IMR-90 (cell line): Measurements from ENCODE around the gene GAS7. TPM values are rescaled to one million over a fixed set of nuclear protein-coding genes. Genes with fewer than 3 reads are reported as not detected.

Experiments used
- ATAC-seq: fragments of 200-7000 bp; cut with Tn5 transposase; 2 replicates; pipeline ENCODE4 v1.9.1; 2020; ENCODE audit warnings: low read depth, mild to moderate bottlenecking, moderate library complexity
- BruUV-seq: library from RNA; stranded (reverse); fragments of 400-500 nt; replicated peaks from 2 replicates; lab custom pipeline; 2021; lab: Mats Ljungman, UMichigan
- CTCF ChIA-PET: fragments of 300-600 bp; formaldehyde crosslinking; extraction: SDS; loops from one replicate; lab custom pipeline; 2021; ENCODE audit warnings: antibody characterized with exemption; lab: Yijun Ruan, JAX
- POLR2A ChIA-PET: fragments of 300-600 bp; sonication (Branson Sonifier 250); formaldehyde crosslinking; loops from one replicate; lab custom pipeline; 2022; ENCODE audit warnings: antibody characterized with exemption; ENCODE audit not compliant: unreplicated experiment; lab: Charles Lee
- DNase-seq: peaks from one replicate; pipeline ENCODE4 v3.0.0; 2013
- H2AFZ ChIP-seq: replicated peaks from 2 replicates; pipeline ENCODE3; 2013; ENCODE audit warnings: low read length, mild to moderate bottlenecking; ENCODE audit not compliant: poor library complexity
- H2AK5ac ChIP-seq: 2 replicates; pipeline ENCODE4 v1.6.1; 2013; ENCODE audit warnings: low read depth, low read length, inconsistent platforms
- H2AK9ac ChIP-seq: replicated peaks from 2 replicates; pipeline ENCODE3; 2013; ENCODE audit warnings: mild to moderate bottlenecking, low read depth, low read length, moderate library complexity; ENCODE audit not compliant: poor library complexity
- H2BK120ac ChIP-seq: 2 replicates; pipeline ENCODE4 v1.6.1; 2013; ENCODE audit warnings: low read depth, low read length, inconsistent platforms
- H2BK15ac ChIP-seq: 3 replicates; pipeline ENCODE4 v1.6.1; 2013; ENCODE audit warnings: low read depth, low read length, inconsistent platforms
- H2BK20ac ChIP-seq: 2 replicates; pipeline ENCODE4 v1.6.1; 2013; ENCODE audit warnings: low read depth, mild to moderate bottlenecking, inconsistent platforms, low read length, moderate library complexity
- H2BK5ac ChIP-seq: 2 replicates; pipeline ENCODE4 v1.6.1; 2013; ENCODE audit warnings: mild to moderate bottlenecking, low read depth, low read length, inconsistent platforms; ENCODE audit not compliant: poor library complexity, severe bottlenecking
- H3K14ac ChIP-seq: replicated peaks from 2 replicates; pipeline ENCODE4 v1.6.1; 2013; ENCODE audit warnings: low read depth, low read length, inconsistent platforms
- H3K18ac ChIP-seq: 2 replicates; pipeline ENCODE4 v1.6.1; 2013; ENCODE audit warnings: low read depth, low read length, control low read depth
- H3K23ac ChIP-seq: 2 replicates; pipeline ENCODE4 v1.6.1; 2013; ENCODE audit warnings: low read depth, low read length, inconsistent platforms
- H3K27ac ChIP-seq: 2 replicates; pipeline ENCODE4 v1.5.1; 2013; ENCODE audit warnings: mild to moderate bottlenecking, control low read depth, low read length; ENCODE audit not compliant: insufficient read depth
- H3K27me3 ChIP-seq: 2 replicates; pipeline ENCODE4 v1.6.1; 2013; ENCODE audit warnings: low read length; ENCODE audit not compliant: control insufficient read depth, insufficient read depth
- H3K36me3 ChIP-seq: 2 replicates; pipeline ENCODE4 v1.6.1; 2013; ENCODE audit warnings: low read length, mixed read lengths; ENCODE audit not compliant: control insufficient read depth, insufficient read depth
- H3K4ac ChIP-seq: 2 replicates; pipeline ENCODE4 v1.6.1; 2013; ENCODE audit warnings: low read depth, low read length, inconsistent platforms
- H3K4me1 ChIP-seq: 2 replicates; pipeline ENCODE4 v1.6.1; 2013; ENCODE audit warnings: low read length, mixed read lengths; ENCODE audit not compliant: control insufficient read depth, insufficient read depth
- H3K4me2 ChIP-seq: 2 replicates; pipeline ENCODE4 v1.6.1; 2013; ENCODE audit warnings: low read depth, mild to moderate bottlenecking, control low read depth, low read length, moderate library complexity
- H3K4me3 ChIP-seq: 2 replicates; pipeline ENCODE4 v1.5.1; 2013; ENCODE audit warnings: low read depth, mild to moderate bottlenecking, control low read depth, low read length, moderate library complexity; ENCODE audit not compliant: insufficient read depth
- H3K56ac ChIP-seq: 2 replicates; pipeline ENCODE4 v1.6.1; 2013; ENCODE audit warnings: low read length, inconsistent platforms; ENCODE audit not compliant: insufficient read depth; ENCODE audit errors: extremely low read depth
- H3K79me1 ChIP-seq, 2 experiments: 2 replicates each; pipeline ENCODE4 v1.6.1; 2013; ENCODE audit warnings: low read length in 2 of 2, inconsistent platforms in 1 of 2, low read depth in 1 of 2
- H3K9ac ChIP-seq: 2 replicates; pipeline ENCODE4 v1.6.1; 2013; ENCODE audit warnings: low read depth, low read length, control low read depth
- H3K9me1 ChIP-seq: 2 replicates; pipeline ENCODE4 v1.6.1; 2013; ENCODE audit warnings: low read length, inconsistent platforms; ENCODE audit not compliant: insufficient read depth
- H3K9me3 ChIP-seq: 2 replicates; pipeline ENCODE4 v1.6.1; 2013; ENCODE audit warnings: low read length; ENCODE audit not compliant: control insufficient read depth, insufficient read depth
- H4K20me1 ChIP-seq: 2 replicates; pipeline ENCODE4 v1.6.1; 2013; ENCODE audit warnings: low read length, inconsistent platforms; ENCODE audit not compliant: insufficient read depth
- H4K5ac ChIP-seq: 2 replicates; pipeline ENCODE4 v1.6.1; 2013; ENCODE audit warnings: mild to moderate bottlenecking, low read depth, low read length, control low read depth
- H4K8ac ChIP-seq, 2 experiments: 2 replicates each; pipeline ENCODE4 v1.6.1; 2013; ENCODE audit warnings: low read depth in 2 of 2, low read length in 2 of 2, control low read depth in 1 of 2, inconsistent platforms in 1 of 2
- H4K91ac ChIP-seq: 2 replicates; pipeline ENCODE4 v1.6.1; 2013; ENCODE audit warnings: low read depth, low read length, inconsistent platforms; ENCODE audit not compliant: insufficient read depth
- BHLHE40 ChIP-seq: fragments of 150-350 bp; IDR thresholded peaks from 2 replicates; pipeline ENCODE4 v1.6.1; 2016; ENCODE audit warnings: mild to moderate bottlenecking, low read depth, low read length
- CEBPB ChIP-seq: IDR thresholded peaks from 2 replicates; pipeline ENCODE4 v1.6.1; 2012; ENCODE audit warnings: low read depth, low read length, improper control_type of control experiment
- CHD1 ChIP-seq: IDR thresholded peaks from 2 replicates; pipeline ENCODE4 v1.6.1; 2012; ENCODE audit warnings: low read depth, low read length, improper control_type of control experiment
- ELK1 ChIP-seq: fragments of 150-350 bp; IDR thresholded peaks from 2 replicates; pipeline ENCODE4 v1.6.1; 2016; ENCODE audit warnings: low read depth, mild to moderate bottlenecking, low read length, moderate library complexity, borderline replicate concordance
- FOS ChIP-seq: fragments of 150-350 bp; IDR thresholded peaks from 2 replicates; pipeline ENCODE4 v1.6.1; 2016; ENCODE audit warnings: low read depth, low read length
- MAFK ChIP-seq: IDR thresholded peaks from 2 replicates; pipeline ENCODE4 v1.6.1; 2012; ENCODE audit warnings: low read depth, low read length, improper control_type of control experiment
- MAZ ChIP-seq: IDR thresholded peaks from 2 replicates; pipeline ENCODE4 v1.6.1; 2012; ENCODE audit warnings: low read depth, mild to moderate bottlenecking, low read length, improper control_type of control experiment, moderate library complexity, borderline replicate concordance
- MXI1 ChIP-seq: IDR thresholded peaks from 2 replicates; pipeline ENCODE4 v1.6.1; 2012; ENCODE audit warnings: low read depth, mild to moderate bottlenecking, low read length, moderate library complexity, borderline replicate concordance
- NFE2L2 ChIP-seq: fragments of 150-350 bp; IDR thresholded peaks from 2 replicates; pipeline ENCODE4 v1.6.1; 2016; ENCODE audit warnings: low read depth, mild to moderate bottlenecking, low read length
- POLR2A ChIP-seq: IDR thresholded peaks from 2 replicates; pipeline ENCODE4 v1.6.1; 2012; ENCODE audit warnings: mild to moderate bottlenecking, low read depth, low read length
- RAD21 ChIP-seq: IDR thresholded peaks from 2 replicates; pipeline ENCODE4 v1.6.1; 2012; ENCODE audit warnings: low read length, improper control_type of control experiment
- RCOR1 ChIP-seq: IDR thresholded peaks from 2 replicates; pipeline ENCODE4 v1.6.1; 2012; ENCODE audit warnings: mild to moderate bottlenecking, low read length, improper control_type of control experiment; ENCODE audit not compliant: insufficient replicate concordance
- RFX5 ChIP-seq: IDR thresholded peaks from 2 replicates; pipeline ENCODE4 v1.8.0; 2012; ENCODE audit warnings: low read depth, mild to moderate bottlenecking, low read length, moderate library complexity
- SMC3 ChIP-seq: fragments of 150-350 bp; IDR thresholded peaks from 2 replicates; pipeline ENCODE4 v1.6.1; 2016; ENCODE audit warnings: low read depth, mild to moderate bottlenecking, antibody characterized with exemption, low read length, moderate library complexity
- USF2 ChIP-seq: fragments of 150-350 bp; IDR thresholded peaks from 2 replicates; pipeline ENCODE4 v1.6.1; 2017; ENCODE audit warnings: mild to moderate bottlenecking, antibody characterized with exemption, low read length, low read depth
- WGBS, 2 experiments: methylation state at CpG; one replicate each; pipeline versions ENCODE4 v1.1.5 to v1.1.7; 2013; ENCODE audit warnings: missing lambda C conversion rate in 2 of 2; ENCODE audit not compliant: insufficient read length in 1 of 2; ENCODE audit errors: extremely low coverage in 2 of 2; 5-methylcytosine and 5-hydroxymethylcytosine counted together
- dilution Hi-C: fragments of 300-500 bp; cut with HindIII; formaldehyde crosslinking; loops from one replicate; pipeline ENCODE4 v1.14.3; 2018; ENCODE audit warnings: low sequenced_read_pairs; ENCODE audit not compliant: unreplicated experiment
- in situ Hi-C: fragments of 300-500 bp; cut with MboI; formaldehyde crosslinking; loops from 3 replicates; pipeline ENCODE4 v1.14.3; 2019; ENCODE audit warnings: low sequenced_read_pairs, inconsistent platforms, mixed read lengths
- intact Hi-C: fragments of 100-400 bp; cut with micrococcal nuclease; formaldehyde crosslinking; loops from 2 replicates; pipeline ENCODE4 v1.10.0; 2022
- polyA plus RNA-seq, 3 experiments: library from polyadenylated mRNA; depleted of rRNA; stranded (reverse); fragments of >200 nt; gene quantifications; 2 replicates each; pipeline ENCODE4 v1.2.3, GENCODE V29; 2012; ENCODE audit warnings: low replicate concordance in 1 of 3
- total RNA-seq: library from RNA; depleted of rRNA; stranded (reverse); fragments of >200 nt; gene quantifications from 2 replicates; pipeline ENCODE4 v1.2.3, GENCODE V29; 2012

Gene GAS7
- total and polyA plus RNA-seq, 2 of the 4 experiments (the other 2 are of a cell fraction) = 4.6 to 5.0 TPM

GRCh38 chr17:9904277-9905077 is 293.9 kb downstream of the GAS7 start:
- Histone ChIP-seq H2AK5ac (no peak overlapping the region), H3K18ac (no peak overlapping the region), H3K4me2 (no peak overlapping the region), H2AFZ (no peak overlapping the region), H3K36me3 (no peaks in the 10 kb centered on the region), H3K14ac (no peak overlapping the region), H3K56ac (no peak overlapping the region), H4K91ac (no peak overlapping the region), H3K9me3 (no peaks in the 10 kb centered on the region), H3K9me1 (no peaks in the 10 kb centered on the region; the same call in 1 of the 2 replicates), H2BK15ac (no peak overlapping the region), H4K20me1 (no peaks in the 10 kb centered on the region), H2BK5ac (no peak overlapping the region), H2BK20ac (no peak overlapping the region), H2BK120ac (no peak overlapping the region), H3K4ac (no peak overlapping the region), H3K27ac (no peak overlapping the region), H3K23ac (no peak overlapping the region), H4K8ac (no peak overlapping the region), H3K9ac (no peak overlapping the region), H3K4me1 (peaks cover 29% of the 10 kb centered on the region), H3K27me3 (no peaks in the 10 kb centered on the region), H3K4me3 (no peak overlapping the region), H3K79me1 (no peaks in the 10 kb centered on the region), H2AK9ac (no peak overlapping the region), H4K5ac (no peak overlapping the region)
- DNase-seq = no peak
- POLR2A ChIA-PET = no interaction called here
- ATAC-seq = no peak
- in situ Hi-C loops (no loop called here), dilution Hi-C loops (no loop called here), intact Hi-C loops (loop anchor here (5.0 kb wide), 1 partner anchor 62 kb away; no protein-coding TSS in a partner anchor)
- CTCF ChIA-PET = interaction anchor here (0.8 to 1.0 kb wide), 3 partner anchors 15 to 906 kb away, joined by 3 to 4 read pairs (median 4); no protein-coding TSS in a partner anchor
- BruUV-seq = no TSS peak
- 98% methylated on average over 21 of the region's 35 CpGs; no CpG with 5 or more reads in 1 of the 2 experiments for WGBS, 2 experiments
- TF ChIP-seq CEBPB = no peak
- no peak for TF ChIP-seq MXI1
- TF ChIP-seq RFX5 = no peak
- TF ChIP-seq ELK1 = no peak
- TF ChIP-seq FOS = no peak
- TF ChIP-seq MAFK = no peak
- TF ChIP-seq SMC3 = no peak
- no peak for TF ChIP-seq RCOR1
- no peak for TF ChIP-seq USF2
- no peak for TF ChIP-seq POLR2A
- no peak for TF ChIP-seq RAD21
- no peak for TF ChIP-seq BHLHE40
- no peak for TF ChIP-seq MAZ
- no peak for TF ChIP-seq CHD1
- no peak for TF ChIP-seq NFE2L2
